Chondrocyte (in vitro differentiated cells): Measurements from ENCODE around the gene B3GNT8. TPM values are rescaled to one million over a fixed set of nuclear protein-coding genes. Genes with fewer than 3 reads are reported as not detected.

Experiments
- DNase-seq: peaks from one replicate; pipeline ENCODE4 v3.0.0; 2021; ENCODE audit warnings: mixed read lengths, low spot score
- H3K27ac Mint-ChIP-seq: one replicate; pipeline ENCODE4 v1.8.0; 2021; ENCODE audit warnings: mild to moderate bottlenecking, moderate library complexity, mixed read lengths; ENCODE audit not compliant: unreplicated experiment
- H3K27me3 Mint-ChIP-seq: 2 replicates; pipeline ENCODE4 v1.8.0; 2021; ENCODE audit warnings: low read depth, mixed read lengths
- H3K36me3 Mint-ChIP-seq: 2 replicates; pipeline ENCODE4 v1.8.0; 2021; ENCODE audit warnings: low read depth, mixed read lengths
- H3K4me1 Mint-ChIP-seq: 2 replicates; pipeline ENCODE4 v1.8.0; 2021; ENCODE audit warnings: low read depth, mild to moderate bottlenecking, mixed read lengths
- H3K4me3 Mint-ChIP-seq: one replicate; pipeline ENCODE4 v1.8.0; 2021; ENCODE audit warnings: mild to moderate bottlenecking, moderate library complexity, mixed read lengths; ENCODE audit not compliant: unreplicated experiment
- H3K9me3 Mint-ChIP-seq: 2 replicates; pipeline ENCODE4 v1.8.0; 2021; ENCODE audit warnings: low read depth, mixed read lengths
- total RNA-seq: library from RNA; stranded (reverse); gene quantifications from 3 replicates; pipeline ENCODE4 v1.2.1, GENCODE V29; 2021
- TF ChIP-seq, protein P1 (sequence below): fragments of 200-600 bp; sonication (generic); IDR thresholded peaks from 2 replicates; pipeline ENCODE4 v1.5.0; 2021; ENCODE audit warnings: antibody characterized with exemption, mild to moderate bottlenecking, moderate library complexity

Gene B3GNT8
- total RNA-seq, 1 donor from 2014 or later: 0.70 TPM

DNA sequence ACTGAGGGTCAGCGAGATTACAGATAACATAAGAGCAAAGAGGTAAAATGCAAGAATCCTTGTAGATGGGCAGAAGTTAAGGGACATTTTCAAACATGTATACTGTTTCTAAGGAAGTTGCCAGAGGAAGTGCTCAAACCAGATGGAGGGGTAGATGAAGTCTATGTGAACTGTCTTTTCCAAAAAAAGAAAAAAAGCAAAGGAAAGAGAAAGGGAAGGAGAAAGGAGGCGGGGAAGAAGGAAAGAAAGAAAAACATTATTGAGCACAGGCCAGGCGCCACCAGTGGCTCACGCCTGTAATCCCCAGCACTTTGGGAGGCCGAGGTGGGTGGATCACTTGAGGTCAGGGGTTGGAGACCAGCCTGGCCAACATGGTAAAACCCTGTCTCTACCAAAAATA lies 7.3 kb upstream of the B3GNT8 start:
- no peak overlapping the region for H3K27ac Mint-ChIP-seq
- no peak overlapping the region for H3K4me3 Mint-ChIP-seq
- H3K9me3 Mint-ChIP-seq: no peaks in the 10 kb centered on the region
- peaks cover 5% of the 10 kb centered on the region for H3K36me3 Mint-ChIP-seq
- no peaks in the 10 kb centered on the region for H3K4me1 Mint-ChIP-seq
- peak; percentile 35 for DNase-seq
- H3K27me3 Mint-ChIP-seq: no peaks in the 10 kb centered on the region
- TF ChIP-seq, protein P1, sequence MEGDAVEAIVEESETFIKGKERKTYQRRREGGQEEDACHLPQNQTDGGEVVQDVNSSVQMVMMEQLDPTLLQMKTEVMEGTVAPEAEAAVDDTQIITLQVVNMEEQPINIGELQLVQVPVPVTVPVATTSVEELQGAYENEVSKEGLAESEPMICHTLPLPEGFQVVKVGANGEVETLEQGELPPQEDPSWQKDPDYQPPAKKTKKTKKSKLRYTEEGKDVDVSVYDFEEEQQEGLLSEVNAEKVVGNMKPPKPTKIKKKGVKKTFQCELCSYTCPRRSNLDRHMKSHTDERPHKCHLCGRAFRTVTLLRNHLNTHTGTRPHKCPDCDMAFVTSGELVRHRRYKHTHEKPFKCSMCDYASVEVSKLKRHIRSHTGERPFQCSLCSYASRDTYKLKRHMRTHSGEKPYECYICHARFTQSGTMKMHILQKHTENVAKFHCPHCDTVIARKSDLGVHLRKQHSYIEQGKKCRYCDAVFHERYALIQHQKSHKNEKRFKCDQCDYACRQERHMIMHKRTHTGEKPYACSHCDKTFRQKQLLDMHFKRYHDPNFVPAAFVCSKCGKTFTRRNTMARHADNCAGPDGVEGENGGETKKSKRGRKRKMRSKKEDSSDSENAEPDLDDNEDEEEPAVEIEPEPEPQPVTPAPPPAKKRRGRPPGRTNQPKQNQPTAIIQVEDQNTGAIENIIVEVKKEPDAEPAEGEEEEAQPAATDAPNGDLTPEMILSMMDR: no peak

DNA sequence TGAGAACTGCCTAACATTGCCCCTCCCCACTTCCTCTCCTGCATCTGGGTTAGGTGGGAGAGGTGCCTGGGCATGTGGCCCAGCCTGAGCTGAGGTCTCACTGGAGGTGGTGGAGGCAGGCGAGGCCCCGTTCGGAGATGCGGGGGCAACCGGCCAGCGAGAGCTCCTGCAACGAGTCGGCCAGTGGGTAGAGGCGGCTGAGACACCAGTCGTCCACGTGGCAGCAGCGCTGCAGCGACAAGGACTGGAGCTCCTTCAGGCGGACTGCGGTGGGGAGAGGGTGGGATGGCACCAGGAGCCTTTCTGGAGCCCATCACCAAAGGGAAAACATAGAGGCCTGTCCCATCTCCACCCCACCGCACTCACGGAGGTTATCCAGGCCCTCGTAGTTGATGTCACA lies 6.0 kb upstream of the B3GNT8 start:
- TF ChIP-seq, protein P1: no peak
- no peaks in the 10 kb centered on the region for H3K27me3 Mint-ChIP-seq
- H3K27ac Mint-ChIP-seq: no peak overlapping the region
- no peaks in the 10 kb centered on the region for H3K4me1 Mint-ChIP-seq
- no peak overlapping the region for H3K4me3 Mint-ChIP-seq
- no peak for DNase-seq
- peaks cover 5% of the 10 kb centered on the region for H3K36me3 Mint-ChIP-seq
- H3K9me3 Mint-ChIP-seq: no peaks in the 10 kb centered on the region

DNA sequence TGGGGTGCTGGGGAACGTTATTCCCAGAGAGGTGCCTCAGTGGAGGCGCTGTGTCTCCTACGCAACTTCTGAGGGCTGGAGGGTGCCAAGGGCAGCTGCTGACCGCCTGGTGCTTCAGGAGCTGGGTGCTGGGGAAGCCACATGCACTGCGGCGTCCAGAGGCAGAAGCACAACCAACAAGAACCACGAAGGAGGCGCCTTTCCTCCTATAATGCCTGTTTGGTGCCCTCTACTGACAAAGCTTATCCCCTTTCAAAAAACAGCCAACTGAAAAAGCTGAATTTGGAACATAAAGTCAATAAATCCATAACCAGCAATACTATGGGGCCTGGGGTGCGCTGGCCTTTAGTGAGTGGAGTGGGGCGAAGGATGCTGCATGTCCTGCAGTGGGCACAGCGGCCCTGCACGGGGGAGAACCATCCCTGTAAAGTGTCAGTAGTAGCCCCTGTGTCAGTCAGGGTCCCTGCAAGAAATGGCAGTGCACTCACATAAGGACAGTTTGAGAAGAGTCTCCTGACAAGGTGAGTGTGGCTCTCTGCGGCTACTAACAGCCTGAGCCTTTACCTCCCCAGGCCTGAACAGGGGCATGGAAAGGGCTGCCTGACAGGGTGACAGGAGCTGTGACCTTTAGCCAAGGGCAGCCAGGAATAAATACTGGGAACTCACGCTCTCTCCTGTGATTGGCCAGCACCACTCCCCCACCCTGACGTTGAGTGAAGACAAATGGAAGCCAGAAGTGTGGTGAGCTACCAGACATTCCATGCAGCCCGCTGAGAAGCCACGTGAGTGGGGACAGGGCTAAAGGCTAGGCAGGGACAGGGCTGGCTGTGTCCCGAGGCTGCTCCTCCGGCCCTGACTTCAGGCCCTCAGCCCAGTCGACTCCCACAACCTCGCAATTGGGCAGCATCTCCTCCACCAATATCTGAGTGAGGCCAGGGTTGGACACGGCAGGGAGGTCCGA lies 4.5 kb upstream of the B3GNT8 start:
- no peak for DNase-seq
- TF ChIP-seq, protein P1: peak; percentile 66

DNA sequence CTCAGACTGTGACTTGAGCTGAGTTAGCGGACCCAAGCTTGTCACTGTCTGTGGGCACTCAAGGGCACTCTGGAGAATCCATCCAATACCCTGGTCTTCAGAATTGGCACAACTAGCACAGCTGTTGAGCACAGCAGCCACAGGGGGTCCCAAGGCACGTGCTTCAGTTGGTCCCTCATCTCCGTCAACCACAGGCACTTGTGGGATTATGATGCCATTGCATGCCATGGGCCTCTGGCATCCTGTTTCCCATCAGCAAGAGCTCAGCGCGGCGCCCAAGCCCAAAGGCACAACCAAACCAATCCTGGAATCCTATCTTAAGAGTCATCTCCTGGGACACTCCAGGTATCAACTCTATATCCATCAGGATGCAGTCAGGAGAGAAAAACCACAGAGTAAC lies 3.7 kb upstream of the B3GNT8 start:
- Mint-ChIP-seq H3K9me3 (no peaks in the 10 kb centered on the region), H3K4me3 (no peak overlapping the region), H3K27ac (no peak overlapping the region), H3K36me3 (peaks cover 5% of the 10 kb centered on the region), H3K27me3 (no peaks in the 10 kb centered on the region), H3K4me1 (peaks cover 10% of the 10 kb centered on the region)
- TF ChIP-seq, protein P1: no peak
- DNase-seq: no peak

More for the DNA sequence above, 4.5 kb upstream of the B3GNT8 start:
- H3K9me3 Mint-ChIP-seq: no peaks in the 10 kb centered on the region
- H3K27me3 Mint-ChIP-seq: no peaks in the 10 kb centered on the region
- H3K4me3 Mint-ChIP-seq: no peak overlapping the region
- H3K4me1 Mint-ChIP-seq: peaks cover 10% of the 10 kb centered on the region
- H3K36me3 Mint-ChIP-seq: peaks cover 3% of the 10 kb centered on the region
- peak overlapping the region; percentile 32 for H3K27ac Mint-ChIP-seq

DNA sequence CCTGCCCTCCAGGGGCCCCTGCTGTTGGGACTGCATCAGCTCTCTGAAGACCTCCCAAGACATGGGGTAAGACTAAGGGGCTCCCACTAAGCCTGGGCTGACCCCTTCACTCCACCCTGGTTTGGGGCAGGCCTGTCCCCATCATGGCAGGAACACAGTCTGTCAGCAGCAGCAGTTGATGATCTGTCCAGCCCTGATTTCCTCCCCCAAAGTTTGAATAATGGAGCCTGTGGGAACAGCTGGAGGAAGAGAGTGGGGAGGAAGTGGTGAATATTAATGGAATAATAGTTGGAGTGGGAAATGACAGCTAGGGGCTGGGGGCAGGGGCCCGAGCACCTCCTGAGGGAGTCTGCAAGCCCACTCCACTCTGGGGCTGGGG lies 1.3 kb upstream of the B3GNT8 start:
- TF ChIP-seq, protein P1: no peak
- peaks cover 5% of the 10 kb centered on the region for H3K36me3 Mint-ChIP-seq
- H3K4me3 Mint-ChIP-seq: no peak overlapping the region
- DNase-seq: no peak
- no peak overlapping the region for H3K27ac Mint-ChIP-seq
- no peaks in the 10 kb centered on the region for H3K9me3 Mint-ChIP-seq
- H3K27me3 Mint-ChIP-seq: no peaks in the 10 kb centered on the region
- H3K4me1 Mint-ChIP-seq: peaks cover 10% of the 10 kb centered on the region
